Smooth muscle cell (in vitro differentiated cells): ENCODE measurements around the gene KPNA4. TPM values are rescaled to one million over a fixed set of nuclear protein-coding genes. Genes with fewer than 3 reads are reported as not detected.
A peak's percentile ranks its signal among the peaks of the same experiment; 100 is the strongest.

Source experiments
- DNase-seq: peaks from one replicate; lab custom pipeline; 2025; ENCODE audit not compliant: unreplicated experiment; lab: John Stamatoyannopoulos, UW
- H2AFZ ChIP-seq: fragments of 200-600 bp; sonication (generic); 2 replicates; pipeline ENCODE4 v1.6.0; 2016; ENCODE audit warnings: antibody characterized with exemption, low read depth, mild to moderate bottlenecking
- H3F3A ChIP-seq: fragments of 200-600 bp; sonication (generic); 2 replicates; pipeline ENCODE4 v1.6.0; 2017; ENCODE audit warnings: antibody characterized with exemption, low read depth
- H3K27ac ChIP-seq: fragments of 200-600 bp; sonication (generic); 2 replicates; pipeline ENCODE4 v1.5.1; 2016; ENCODE audit warnings: low read depth, mild to moderate bottlenecking
- H3K27me3 ChIP-seq: fragments of 200-600 bp; sonication (generic); 2 replicates; pipeline ENCODE4 v1.6.1; 2016; ENCODE audit warnings: low read depth, mild to moderate bottlenecking
- H3K36me3 ChIP-seq: fragments of 200-600 bp; sonication (generic); 2 replicates; pipeline ENCODE4 v1.5.1; 2016; ENCODE audit warnings: low read depth
- H3K4me1 ChIP-seq: fragments of 200-600 bp; sonication (generic); 2 replicates; pipeline ENCODE4 v1.5.1; 2016; ENCODE audit warnings: low read depth
- H3K4me2 ChIP-seq: fragments of 200-600 bp; sonication (generic); 2 replicates; pipeline ENCODE4 v1.6.0; 2016; ENCODE audit warnings: mild to moderate bottlenecking
- H3K4me3 ChIP-seq: fragments of 200-600 bp; sonication (generic); 2 replicates; pipeline ENCODE4 v1.5.1; 2016; ENCODE audit warnings: mild to moderate bottlenecking
- H3K79me2 ChIP-seq: fragments of 200-600 bp; sonication (generic); 2 replicates; pipeline ENCODE4 v1.6.0; 2016; ENCODE audit warnings: low read depth, mild to moderate bottlenecking
- H3K9ac ChIP-seq: fragments of 200-600 bp; sonication (generic); 2 replicates; pipeline ENCODE4 v1.6.0; 2016; ENCODE audit warnings: low read depth
- H3K9me3 ChIP-seq: fragments of 200-600 bp; sonication (generic); replicated peaks from 2 replicates; pipeline ENCODE4 v1.5.1; 2016; ENCODE audit warnings: low read depth
- H4K20me1 ChIP-seq: fragments of 200-600 bp; sonication (generic); 2 replicates; pipeline ENCODE4 v1.6.0; 2016; ENCODE audit warnings: low read depth
- CTCF ChIP-seq: fragments of 200-600 bp; sonication (generic); IDR thresholded peaks from 2 replicates; pipeline ENCODE4 v1.5.1; 2017; ENCODE audit warnings: borderline replicate concordance, mild to moderate bottlenecking, antibody characterized with exemption; ENCODE audit not compliant: insufficient read depth, poor library complexity, severe bottlenecking
- WGBS: methylation state at CpG from one replicate; pipeline ENCODE4 v1.1.7; 2016; ENCODE audit warnings: low lambda C conversion rate; 5-methylcytosine and 5-hydroxymethylcytosine counted together
- polyA plus RNA-seq: library from polyadenylated mRNA; unstranded; fragments of >200 nt; fragmentation: Nextera tagmentation; extraction: Ambion mirVana; gene quantifications from 2 replicates; pipeline ENCODE4 v1.2.1, GENCODE V29; 2016
- total RNA-seq: library from RNA; depleted of rRNA; stranded (reverse); fragments of >200 nt; gene quantifications from 2 replicates; pipeline ENCODE4 v1.2.3, GENCODE V29; 2014

The KPNA4 gene
- total and polyA plus RNA-seq, 2 experiments from 2014 or later, result 12.4 to 34.1 TPM

GRCh38 chr3:160449636-160450598, 115.5 kb downstream of the KPNA4 start, which contains the start of gene TRIM59:
Gene TRIM59 (minus strand): TSS chr3:160449786. CDS start chr3:160439183, 10,603 bp downstream.
- peaks cover 19% of the 10 kb centered on the region for H3K4me1 ChIP-seq
- H3K36me3 ChIP-seq, result no peaks in the 10 kb centered on the region
- peak within 1 kb of the TSS; percentile 82 for H3K27ac ChIP-seq
- no peaks in the 10 kb centered on the region for H3F3A ChIP-seq
- TF ChIP-seq CTCF, result no peak
- no peaks in the 10 kb centered on the region for H3K27me3 ChIP-seq
- H3K9ac ChIP-seq, result peak within 1 kb of the TSS; percentile 67
- H3K79me2 ChIP-seq, result peaks cover 41% of the 10 kb centered on the region
- peak within 1 kb of the TSS; percentile 92 for H2AFZ ChIP-seq
- H3K4me2 ChIP-seq, result peak within 1 kb of the TSS; percentile 88
- peak within 1 kb of the TSS; percentile 67 for H3K4me3 ChIP-seq
- DNase-seq, result peak; percentile 72
- WGBS, result 2% methylated on average over 68 of the region's 71 CpGs
- H3K9me3 ChIP-seq, result no peaks in the 10 kb centered on the region
- no peaks in the 10 kb centered on the region for H4K20me1 ChIP-seq

GRCh38 chr3:160448845-160449635, 116.3 kb downstream of the KPNA4 start:
- peak overlapping the region; percentile 92 for H2AFZ ChIP-seq
- no peak for TF ChIP-seq CTCF
- no peaks in the 10 kb centered on the region for H3K27me3 ChIP-seq
- H3K4me2 ChIP-seq, result peak overlapping the region; percentile 88
- no peaks in the 10 kb centered on the region for H3K9me3 ChIP-seq
- peak overlapping the region; percentile 67 for H3K4me3 ChIP-seq
- peak overlapping the region; percentile 82 for H3K27ac ChIP-seq
- DNase-seq, result no peak
- no peaks in the 10 kb centered on the region for H3F3A ChIP-seq
- 2% methylated on average over 17 of the region's 26 CpGs for WGBS
- H3K9ac ChIP-seq, result peak overlapping the region; percentile 21
- H4K20me1 ChIP-seq, result no peaks in the 10 kb centered on the region
- peaks cover 19% of the 10 kb centered on the region for H3K4me1 ChIP-seq
- peaks cover 50% of the 10 kb centered on the region for H3K79me2 ChIP-seq
- H3K36me3 ChIP-seq, result no peaks in the 10 kb centered on the region

- Histone ChIP-seq H3K4me2 (peak overlapping the region; percentile 88), H3K27ac (peak overlapping the region; percentile 1), H3K4me1 (peaks cover 19% of the 10 kb centered on the region), H2AFZ (no peak overlapping the region), H3K36me3 (no peaks in the 10 kb centered on the region), H4K20me1 (no peaks in the 10 kb centered on the region), H3K9me3 (no peaks in the 10 kb centered on the region), H3K79me2 (peaks cover 60% of the 10 kb centered on the region), H3K4me3 (peak overlapping the region; percentile 67), H3K9ac (no peak overlapping the region), H3F3A (no peaks in the 10 kb centered on the region), H3K27me3 (no peaks in the 10 kb centered on the region)
- 64% methylated on average over 3 of the region's 3 CpGs for WGBS
- TF ChIP-seq CTCF, result no peak
- no peak for DNase-seq
Measured at GRCh38 chr3:160447544-160447943, 117.8 kb downstream of the KPNA4 start.
